ENCODE results near the gene TTBK2. TPM values are rescaled to one million over a fixed set of nuclear protein-coding genes. Genes with fewer than 3 reads are reported as not detected.

TTBK2 gene
- total RNA-seq, 1 experiment from 2014 or later: 10.6 TPM

GRCh38 chr15:42784705-42785104, 135.9 kb downstream of the TTBK2 start:
- intact Hi-C loops (cut with micrococcal nuclease): no loop called here
- Histone ChIP-seq H2AFZ (ENCODE audit: low read depth, low read length, poor library complexity, severe bottlenecking) (no peak overlapping the region), H3K9me3 (ENCODE audit: control insufficient read depth in 1 of 2, insufficient read depth in 1 of 2, low read depth in 1 of 2, low read length in 2 of 2) (no peaks in the 10 kb centered on the region), H3K4me3 (replicated peaks in 1 of 2; ENCODE audit: low read depth in 1 of 2, low read length in 2 of 2) (no peak overlapping the region), H3K4me1 (ENCODE audit: control insufficient read depth in 1 of 2, insufficient read depth in 2 of 2, low read length in 2 of 2) (no peaks in the 10 kb centered on the region), H4K20me1 (ENCODE audit: insufficient read depth) (no peaks in the 10 kb centered on the region), H3K9ac (ENCODE audit: low read length) (no peak overlapping the region), H3K9me2 (ENCODE audit: insufficient read depth) (no peaks in the 10 kb centered on the region), H3K4me2 (ENCODE audit: low read length) (no peak overlapping the region), H3K27ac (ENCODE audit: low read depth, low read length) (no peak overlapping the region), H3K79me2 (ENCODE audit: insufficient read depth, low read length) (no peaks in the 10 kb centered on the region), H3K27me3 (ENCODE audit: insufficient read depth, low read length) (no peaks in the 10 kb centered on the region), H3K36me3 (ENCODE audit: control insufficient read depth in 1 of 2, insufficient read depth in 2 of 2, low read length in 2 of 2) (no peaks in the 10 kb centered on the region)
- DNase-seq (ENCODE audit: low read depth, low spot score): no peak
- ChIA-PET RAD21 (ENCODE audit: low non-redundant PET in 1 of 2, low total read pairs in 2 of 2, uncharacterized antibody in 2 of 2, unreplicated experiment in 2 of 2) (no interaction called here), POLR2A (no interaction called here), CTCF (no interaction called here)
- no TSS peak for BruUV-seq (replicated peaks)
- no peak for ATAC-seq
- TF ChIP-seq SP1 (IDR thresholded peaks at IDR 0.05; ENCODE audit: low read depth) (no peak), YY1 (IDR thresholded peaks at IDR 0.05; ENCODE audit: extremely low read depth, insufficient replicate concordance, low read depth, low read length) (no peak), ELF1 (IDR thresholded peaks at IDR 0.05; ENCODE audit: borderline replicate concordance, low read depth) (no peak), CEBPB (IDR thresholded peaks at IDR 0.05; ENCODE audit: low read depth) (no peak), MAX (IDR thresholded peaks at IDR 0.05) (no peak), POLR2A (IDR thresholded peaks at IDR 0.05; ENCODE audit: borderline replicate concordance, extremely low read depth, insufficient read depth, insufficient read length) (no peak), CBX3 (IDR thresholded peaks at IDR 0.05; ENCODE audit: low read depth) (no peak)
- TF ChIP-seq, protein P1, sequence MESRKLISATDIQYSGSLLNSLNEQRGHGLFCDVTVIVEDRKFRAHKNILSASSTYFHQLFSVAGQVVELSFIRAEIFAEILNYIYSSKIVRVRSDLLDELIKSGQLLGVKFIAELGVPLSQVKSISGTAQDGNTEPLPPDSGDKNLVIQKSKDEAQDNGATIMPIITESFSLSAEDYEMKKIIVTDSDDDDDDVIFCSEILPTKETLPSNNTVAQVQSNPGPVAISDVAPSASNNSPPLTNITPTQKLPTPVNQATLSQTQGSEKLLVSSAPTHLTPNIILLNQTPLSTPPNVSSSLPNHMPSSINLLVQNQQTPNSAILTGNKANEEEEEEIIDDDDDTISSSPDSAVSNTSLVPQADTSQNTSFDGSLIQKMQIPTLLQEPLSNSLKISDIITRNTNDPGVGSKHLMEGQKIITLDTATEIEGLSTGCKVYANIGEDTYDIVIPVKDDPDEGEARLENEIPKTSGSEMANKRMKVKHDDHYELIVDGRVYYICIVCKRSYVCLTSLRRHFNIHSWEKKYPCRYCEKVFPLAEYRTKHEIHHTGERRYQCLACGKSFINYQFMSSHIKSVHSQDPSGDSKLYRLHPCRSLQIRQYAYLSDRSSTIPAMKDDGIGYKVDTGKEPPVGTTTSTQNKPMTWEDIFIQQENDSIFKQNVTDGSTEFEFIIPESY (IDR thresholded peaks at IDR 0.05; ENCODE audit: extremely low read depth, insufficient replicate concordance, low read length): no peak
- TF ChIP-seq, protein P2, sequence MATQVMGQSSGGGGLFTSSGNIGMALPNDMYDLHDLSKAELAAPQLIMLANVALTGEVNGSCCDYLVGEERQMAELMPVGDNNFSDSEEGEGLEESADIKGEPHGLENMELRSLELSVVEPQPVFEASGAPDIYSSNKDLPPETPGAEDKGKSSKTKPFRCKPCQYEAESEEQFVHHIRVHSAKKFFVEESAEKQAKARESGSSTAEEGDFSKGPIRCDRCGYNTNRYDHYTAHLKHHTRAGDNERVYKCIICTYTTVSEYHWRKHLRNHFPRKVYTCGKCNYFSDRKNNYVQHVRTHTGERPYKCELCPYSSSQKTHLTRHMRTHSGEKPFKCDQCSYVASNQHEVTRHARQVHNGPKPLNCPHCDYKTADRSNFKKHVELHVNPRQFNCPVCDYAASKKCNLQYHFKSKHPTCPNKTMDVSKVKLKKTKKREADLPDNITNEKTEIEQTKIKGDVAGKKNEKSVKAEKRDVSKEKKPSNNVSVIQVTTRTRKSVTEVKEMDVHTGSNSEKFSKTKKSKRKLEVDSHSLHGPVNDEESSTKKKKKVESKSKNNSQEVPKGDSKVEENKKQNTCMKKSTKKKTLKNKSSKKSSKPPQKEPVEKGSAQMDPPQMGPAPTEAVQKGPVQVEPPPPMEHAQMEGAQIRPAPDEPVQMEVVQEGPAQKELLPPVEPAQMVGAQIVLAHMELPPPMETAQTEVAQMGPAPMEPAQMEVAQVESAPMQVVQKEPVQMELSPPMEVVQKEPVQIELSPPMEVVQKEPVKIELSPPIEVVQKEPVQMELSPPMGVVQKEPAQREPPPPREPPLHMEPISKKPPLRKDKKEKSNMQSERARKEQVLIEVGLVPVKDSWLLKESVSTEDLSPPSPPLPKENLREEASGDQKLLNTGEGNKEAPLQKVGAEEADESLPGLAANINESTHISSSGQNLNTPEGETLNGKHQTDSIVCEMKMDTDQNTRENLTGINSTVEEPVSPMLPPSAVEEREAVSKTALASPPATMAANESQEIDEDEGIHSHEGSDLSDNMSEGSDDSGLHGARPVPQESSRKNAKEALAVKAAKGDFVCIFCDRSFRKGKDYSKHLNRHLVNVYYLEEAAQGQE (IDR thresholded peaks at IDR 0.05; ENCODE audit: low read depth): no peak
